ENCODE data around the gene DHRSX.
"Not testable (repeated sequence)": the region's sequence is repeated elsewhere in the genome, so short reads cannot be mapped to it uniquely, and the experiment has no call there.

The DHRSX gene

GRCh38 chrX:2242326-2242725, 258.4 kb downstream of the DHRSX start:
- DNase-seq = no peak

GRCh38 chrX:2241496-2241895, 259.3 kb downstream of the DHRSX start:
- DNase-seq = not testable (repeated sequence)

GRCh38 chrX:2240761-2241160, 260.0 kb downstream of the DHRSX start:
- DNase-seq = not testable (repeated sequence)

- no peak for DNase-seq
Observed at GRCh38 chrX:2237976-2238375, 262.8 kb downstream of the DHRSX start.

- no peak for DNase-seq
Observed at GRCh38 chrX:2231570-2232192, 269.1 kb downstream of the DHRSX start.

GRCh38 chrX:2230457-2230856, 270.3 kb downstream of the DHRSX start:
- no peak for DNase-seq

- no peak for DNase-seq
Observed at GRCh38 chrX:2228536-2228935, 272.2 kb downstream of the DHRSX start.

- DNase-seq = no peak
Observed at GRCh38 chrX:2226906-2227656, 273.7 kb downstream of the DHRSX start.

- no peak for DNase-seq
Observed at GRCh38 chrX:2226182-2226581, 274.6 kb downstream of the DHRSX start.

GRCh38 chrX:2224597-2225235, 276.1 kb downstream of the DHRSX start:
- no peak for DNase-seq

- DNase-seq = no peak
Observed at GRCh38 chrX:2224161-2224560, 276.6 kb downstream of the DHRSX start.

GRCh38 chrX:2220829-2221567, 279.8 kb downstream of the DHRSX start:
- DNase-seq = no peak

- DNase-seq = no peak
Observed at GRCh38 chrX:2220296-2220695, 280.5 kb downstream of the DHRSX start.

GRCh38 chrX:2214138-2214823, 286.5 kb downstream of the DHRSX start:
- not testable (repeated sequence) for DNase-seq

- not testable (repeated sequence) for DNase-seq
Observed at GRCh38 chrX:2211667-2212066, 289.1 kb downstream of the DHRSX start.

- no peak for DNase-seq
Observed at GRCh38 chrX:2193273-2193592, 307.5 kb downstream of the DHRSX start.

GRCh38 chrX:2192584-2193272, 308.0 kb downstream of the DHRSX start:
- DNase-seq = no peak

- no peak for DNase-seq
Observed at GRCh38 chrX:2188840-2189239, 311.9 kb downstream of the DHRSX start.

- DNase-seq = no peak
Observed at GRCh38 chrX:2188330-2188792, 312.4 kb downstream of the DHRSX start.

GRCh38 chrX:2187352-2188115, 313.2 kb downstream of the DHRSX start:
- DNase-seq = no peak

GRCh38 chrX:2185341-2186082, 315.3 kb downstream of the DHRSX start:
- no peak for DNase-seq
